A549 treated with DMSO at 1 μM for 4 hours (cell line): Measurements from ENCODE around the gene YIPF4. TPM values are rescaled to one million over a fixed set of nuclear protein-coding genes. Genes with fewer than 3 reads are reported as not detected.

Experiments
- total RNA-seq: library from RNA; stranded (reverse); fragments of 200-300 nt; extraction: Qiagen RNA extraction; gene quantifications from 5 replicates; pipeline ENCODE4 v1.2.3, GENCODE V29; 2022; ENCODE audit warnings: low read depth

The YIPF4 gene
- total RNA-seq, result 39.8 to 66.6 TPM (median 53.5 TPM) in 5 replicates

DNA sequence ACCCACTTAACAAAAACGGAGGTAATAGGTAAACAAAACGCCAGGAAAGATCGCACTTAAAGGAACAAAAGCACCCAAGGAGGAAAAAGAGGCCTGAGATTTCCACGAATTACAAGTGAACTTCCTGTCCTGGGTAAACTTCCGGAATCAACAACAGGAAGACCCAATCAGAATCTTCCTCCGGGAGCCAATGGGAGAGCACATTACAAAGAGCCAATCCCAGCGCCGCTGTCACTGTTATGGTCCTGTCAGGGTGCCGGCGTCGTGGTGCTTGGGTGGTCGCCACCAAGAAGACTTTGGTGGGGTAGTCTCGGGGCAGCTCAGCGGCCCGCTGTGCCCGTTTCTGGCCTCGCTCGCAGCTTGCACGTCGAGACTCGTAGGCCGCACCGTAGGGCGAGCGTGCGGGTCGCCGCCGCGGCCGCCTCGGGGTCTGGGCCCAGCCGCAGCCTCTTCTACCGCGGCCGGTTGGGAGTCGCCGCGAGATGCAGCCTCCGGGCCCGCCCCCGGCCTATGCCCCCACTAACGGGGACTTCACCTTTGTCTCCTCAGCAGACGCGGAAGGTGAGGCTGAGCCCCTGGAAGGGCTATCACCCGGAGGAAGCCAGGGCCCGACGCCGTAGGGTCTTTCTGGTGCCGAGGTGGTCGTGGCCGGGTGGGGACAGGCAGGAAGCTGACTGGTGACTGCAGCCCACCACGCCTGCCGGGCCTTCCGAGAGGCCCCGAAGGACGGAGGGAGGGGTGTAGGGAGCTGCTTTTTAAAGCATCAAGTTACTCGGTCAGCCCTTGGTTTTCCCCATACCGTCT, at the start of gene YIPF4:
Gene YIPF4 (plus strand): TSS at position 231 of the 804 bp plus-strand sequence. CDS start 252 bp downstream, at position 483.

DNA sequence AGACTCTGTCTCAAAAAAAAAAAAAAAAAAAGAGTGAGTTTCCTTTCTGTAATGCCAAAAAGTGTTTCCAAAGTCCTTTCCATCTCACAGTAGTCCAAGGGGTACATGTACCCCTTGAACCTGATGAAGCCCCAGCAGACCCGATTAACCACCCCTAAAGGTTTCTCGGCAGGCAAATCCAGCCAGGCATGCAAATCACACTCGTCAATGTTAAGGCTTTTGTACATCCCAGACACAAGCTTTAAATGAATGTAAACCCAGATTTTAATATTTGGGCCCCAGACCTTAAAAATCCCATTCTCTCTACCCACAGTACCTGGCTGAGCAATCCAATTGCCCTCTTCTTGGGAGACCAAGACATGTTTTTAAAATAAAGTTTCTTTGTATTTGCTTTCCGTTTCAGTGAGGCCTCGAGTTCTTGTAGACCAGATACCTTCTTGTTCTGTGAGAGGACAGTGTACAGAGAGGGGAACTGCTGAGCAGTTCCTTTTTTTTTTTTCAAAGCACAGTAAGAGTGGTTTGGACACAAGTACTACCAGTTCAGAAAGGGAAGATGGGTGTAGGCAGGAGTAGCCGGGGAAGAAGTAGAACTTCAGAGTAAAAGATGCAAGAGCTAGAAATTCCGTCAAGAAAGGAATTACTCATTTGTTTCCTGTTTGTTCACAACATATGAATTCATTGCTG, 13.1 kb upstream of the YIPF4 start, which contains the start of gene NLRC4:
Gene NLRC4 (minus strand): TSS at position 465 of the 684 bp plus-strand sequence. CDS start 8,111 bp downstream, outside the sequence.

DNA sequence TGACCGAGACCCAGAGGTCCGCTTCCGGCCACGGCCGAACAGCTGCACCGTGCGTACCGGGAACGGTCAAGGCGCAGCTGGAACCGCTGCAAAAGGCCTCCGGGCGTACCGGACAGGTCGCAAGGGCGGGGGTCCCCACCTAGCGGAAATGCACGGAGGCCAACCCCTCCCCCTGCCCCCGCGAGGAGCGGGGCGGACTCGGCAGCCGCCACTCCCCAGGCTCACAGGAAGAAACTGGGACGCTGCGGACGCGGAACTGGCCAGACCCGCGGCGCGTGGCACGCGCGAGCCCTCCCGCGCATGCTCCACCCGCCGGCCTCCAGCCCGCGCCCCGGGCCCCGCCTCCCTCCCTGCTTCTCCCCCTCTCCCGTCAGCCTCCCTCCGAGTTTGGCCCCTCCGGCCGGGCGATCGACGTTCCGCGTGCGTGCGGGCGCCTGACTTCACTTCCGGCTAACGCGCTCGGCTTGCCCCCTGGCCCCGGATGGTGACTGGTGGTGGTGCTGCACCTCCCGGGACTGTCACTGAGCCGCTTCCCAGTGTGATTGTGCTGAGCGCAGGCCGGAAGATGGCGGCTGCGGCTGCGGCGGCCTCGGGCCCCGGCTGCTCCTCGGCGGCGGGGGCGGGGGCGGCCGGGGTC, 79.1 kb downstream of the YIPF4 start, which contains the start of gene BIRC6:
Gene BIRC6 (plus strand): TSS at position 343 of the 637 bp plus-strand sequence. CDS start 139 bp downstream, at position 482.

Other genes starting within 250 kb of the YIPF4 start
- gene DPY30, start 238.1 kb upstream of the YIPF4 start, total RNA-seq, result 106 to 119 TPM (median 108 TPM) in 5 replicates
- gene SPAST, start 214.3 kb upstream of the YIPF4 start, total RNA-seq, result 12.4 to 20.6 TPM (median 18.0 TPM) in 5 replicates
- gene SLC30A6, start 112.0 kb upstream of the YIPF4 start, total RNA-seq, result 13.8 to 22.9 TPM (median 18.9 TPM) in 5 replicates
- gene NLRC4, start 13.0 kb upstream of the YIPF4 start, total RNA-seq, result 0.05 TPM in 1 of 5 replicates, not detected in the others
- gene BIRC6, start 79.1 kb downstream of the YIPF4 start, total RNA-seq, result 31.9 to 40.4 TPM (median 38.5 TPM) in 5 replicates